ENCODE results near the gene MCCC1.

Gene MCCC1

DNA sequence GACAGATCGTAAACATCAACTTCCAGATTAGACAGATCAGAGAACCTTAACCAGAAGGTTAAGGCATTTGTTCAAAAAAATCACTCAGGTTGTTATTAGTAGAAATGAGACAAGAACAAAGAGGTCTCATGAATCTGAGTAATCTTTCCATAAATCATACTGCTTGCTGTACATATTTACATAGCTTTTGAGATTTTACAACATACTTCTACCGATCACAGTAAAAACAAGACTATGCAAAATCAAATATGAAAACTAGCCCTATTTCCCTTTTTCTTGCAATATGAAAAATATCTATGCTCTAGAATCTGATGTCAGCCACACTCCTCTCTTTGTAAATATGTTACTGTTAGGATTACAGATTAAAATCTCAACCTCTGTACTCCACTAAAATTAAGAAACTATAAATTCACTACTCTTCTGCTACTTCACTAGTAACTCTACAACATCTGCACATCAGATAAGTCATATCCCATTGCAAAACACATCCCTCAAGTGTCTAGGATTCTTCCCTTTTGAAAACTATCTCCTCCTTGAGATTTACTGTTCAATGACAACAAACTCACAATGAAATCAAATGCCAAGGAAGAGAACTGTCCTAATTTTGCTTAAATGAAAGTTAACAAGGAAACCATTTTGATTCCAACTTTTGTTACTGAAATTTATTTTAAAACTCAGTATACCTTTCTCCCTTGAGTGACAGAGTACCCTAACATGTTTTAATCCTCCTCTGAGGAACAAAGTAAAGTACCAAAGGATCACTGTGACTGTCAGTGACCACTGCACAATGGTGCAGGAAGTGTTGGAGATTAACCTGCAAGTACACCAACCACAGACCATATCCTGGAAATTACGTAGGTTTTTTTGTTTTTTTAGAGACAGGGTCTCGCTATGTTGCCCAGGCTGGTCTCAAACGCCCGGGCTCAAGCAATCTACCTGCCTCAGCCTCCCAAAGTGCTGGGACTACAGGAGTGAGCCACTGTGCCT is 131.8 kb downstream of the MCCC1 start:
- TF ChIP-seq GATA2 (IDR thresholded peaks at IDR 0.05; ENCODE audit: low read depth, low read length), result no peak
- TF ChIP-seq GATA3 (IDR thresholded peaks at IDR 0.05; ENCODE audit: low read depth, low read length), result no peak

DNA sequence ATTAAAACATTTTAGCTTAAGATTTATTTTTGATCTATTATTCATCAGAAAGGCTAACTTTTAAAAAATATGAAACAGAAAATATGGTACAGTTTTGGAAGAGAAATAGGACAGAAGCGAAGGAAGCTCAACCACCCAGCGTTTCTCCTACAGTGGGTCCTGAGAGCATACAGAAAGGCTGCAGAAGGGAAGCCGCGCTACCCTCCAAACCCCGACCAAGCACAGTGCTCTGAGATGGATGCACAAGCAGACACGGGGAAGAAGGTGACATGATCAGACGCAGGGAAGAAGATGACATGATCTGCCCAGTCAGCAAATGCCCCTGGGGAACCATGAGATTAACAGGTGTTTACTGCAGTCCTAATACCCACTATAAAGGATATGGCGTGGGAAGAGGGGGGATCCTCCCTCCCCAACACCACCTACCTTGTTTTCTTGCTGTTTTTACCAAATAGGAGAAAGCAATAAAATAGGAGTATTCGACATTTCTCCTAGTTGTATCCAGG is 133.4 kb downstream of the MCCC1 start:
- TF ChIP-seq GATA2 (IDR thresholded peaks at IDR 0.05; ENCODE audit: low read depth, low read length) (no peak), GATA3 (IDR thresholded peaks at IDR 0.05; ENCODE audit: low read depth, low read length) (no peak)

Data from SH-SY5Y (cell line).